GM06990 (cell line): ENCODE measurements around the gene XRCC4.
"Not testable (repeated sequence)": the region's sequence is repeated elsewhere in the genome, so short reads cannot be mapped to it uniquely, and the experiment has no call there.

ENCODE experiments used
- DNase-seq: peaks from one replicate; pipeline ENCODE4 v3.0.0-alpha.2; 2011; ENCODE audit not compliant: insufficient read length; ENCODE audit errors: extremely low read depth
- H3K27me3 ChIP-seq: replicated peaks from 2 replicates; pipeline ENCODE4 v1.6.0; 2011; ENCODE audit warnings: low read length; ENCODE audit not compliant: control insufficient read depth, insufficient read depth
- H3K36me3 ChIP-seq: 2 replicates; pipeline ENCODE4 v1.5.1; 2011; ENCODE audit warnings: low read length; ENCODE audit not compliant: control insufficient read depth, insufficient read depth
- H3K4me3 ChIP-seq: replicated peaks from 2 replicates; pipeline ENCODE4 v1.5.1; 2011; ENCODE audit warnings: low read depth, mild to moderate bottlenecking, control low read depth, low read length
- TF ChIP-seq, protein P1 (sequence below): IDR thresholded peaks from 2 replicates; pipeline ENCODE4 v1.5.1; 2011; ENCODE audit warnings: low read length, control low read depth, mild to moderate bottlenecking, inconsistent platforms; ENCODE audit not compliant: insufficient read depth, poor library complexity, severe bottlenecking

The XRCC4 gene

DNA sequence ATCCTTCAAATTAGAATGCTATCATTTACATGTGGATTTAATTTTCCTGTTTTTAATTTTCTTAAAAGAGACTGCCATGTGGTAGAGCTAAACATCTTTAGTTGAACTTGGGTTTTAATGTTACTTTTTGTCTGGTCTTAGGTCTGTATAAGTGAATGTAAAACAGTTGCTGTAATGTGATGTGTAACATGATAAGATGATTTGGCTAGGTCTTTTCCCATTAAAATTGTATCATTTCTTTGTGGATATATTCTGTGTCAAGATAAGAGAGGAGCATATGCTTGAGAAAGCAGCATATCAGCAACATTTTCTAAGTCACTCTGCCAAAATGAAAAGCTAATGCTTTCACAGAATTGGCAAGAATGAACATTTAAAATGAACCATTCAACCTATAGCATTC is 18.6 kb upstream of the XRCC4 start:
- no peak overlapping the region for H3K4me3 ChIP-seq
- TF ChIP-seq, protein P1, sequence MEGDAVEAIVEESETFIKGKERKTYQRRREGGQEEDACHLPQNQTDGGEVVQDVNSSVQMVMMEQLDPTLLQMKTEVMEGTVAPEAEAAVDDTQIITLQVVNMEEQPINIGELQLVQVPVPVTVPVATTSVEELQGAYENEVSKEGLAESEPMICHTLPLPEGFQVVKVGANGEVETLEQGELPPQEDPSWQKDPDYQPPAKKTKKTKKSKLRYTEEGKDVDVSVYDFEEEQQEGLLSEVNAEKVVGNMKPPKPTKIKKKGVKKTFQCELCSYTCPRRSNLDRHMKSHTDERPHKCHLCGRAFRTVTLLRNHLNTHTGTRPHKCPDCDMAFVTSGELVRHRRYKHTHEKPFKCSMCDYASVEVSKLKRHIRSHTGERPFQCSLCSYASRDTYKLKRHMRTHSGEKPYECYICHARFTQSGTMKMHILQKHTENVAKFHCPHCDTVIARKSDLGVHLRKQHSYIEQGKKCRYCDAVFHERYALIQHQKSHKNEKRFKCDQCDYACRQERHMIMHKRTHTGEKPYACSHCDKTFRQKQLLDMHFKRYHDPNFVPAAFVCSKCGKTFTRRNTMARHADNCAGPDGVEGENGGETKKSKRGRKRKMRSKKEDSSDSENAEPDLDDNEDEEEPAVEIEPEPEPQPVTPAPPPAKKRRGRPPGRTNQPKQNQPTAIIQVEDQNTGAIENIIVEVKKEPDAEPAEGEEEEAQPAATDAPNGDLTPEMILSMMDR: no peak
- H3K27me3 ChIP-seq: no peaks in the 10 kb centered on the region
- no peaks in the 10 kb centered on the region; the same call in 1 of the 2 replicates for H3K36me3 ChIP-seq
- DNase-seq: no peak

DNA sequence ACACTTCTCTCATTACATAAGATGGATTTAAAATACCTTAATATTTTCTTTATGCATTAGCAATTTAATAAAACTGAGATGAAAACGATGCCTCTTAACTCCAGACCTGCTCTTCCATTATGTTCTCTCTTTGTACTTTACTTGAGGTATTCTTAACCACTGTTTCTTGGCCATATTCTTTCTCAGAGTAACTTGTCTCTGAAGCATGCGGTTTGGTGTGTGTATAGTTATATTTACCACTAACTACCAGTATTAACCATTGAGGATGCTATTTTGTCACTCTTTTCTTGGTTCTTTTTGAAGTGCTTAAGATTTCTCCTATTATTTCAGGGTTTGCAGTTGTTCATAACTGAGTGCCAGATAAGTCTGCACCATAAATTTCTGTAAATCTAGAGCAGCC is 18.0 kb upstream of the XRCC4 start:
- Histone ChIP-seq H3K4me3 (no peak overlapping the region), H3K27me3 (no peaks in the 10 kb centered on the region), H3K36me3 (no peaks in the 10 kb centered on the region; the same call in 1 of the 2 replicates)
- no peak for DNase-seq
- TF ChIP-seq, protein P1: no peak

DNA sequence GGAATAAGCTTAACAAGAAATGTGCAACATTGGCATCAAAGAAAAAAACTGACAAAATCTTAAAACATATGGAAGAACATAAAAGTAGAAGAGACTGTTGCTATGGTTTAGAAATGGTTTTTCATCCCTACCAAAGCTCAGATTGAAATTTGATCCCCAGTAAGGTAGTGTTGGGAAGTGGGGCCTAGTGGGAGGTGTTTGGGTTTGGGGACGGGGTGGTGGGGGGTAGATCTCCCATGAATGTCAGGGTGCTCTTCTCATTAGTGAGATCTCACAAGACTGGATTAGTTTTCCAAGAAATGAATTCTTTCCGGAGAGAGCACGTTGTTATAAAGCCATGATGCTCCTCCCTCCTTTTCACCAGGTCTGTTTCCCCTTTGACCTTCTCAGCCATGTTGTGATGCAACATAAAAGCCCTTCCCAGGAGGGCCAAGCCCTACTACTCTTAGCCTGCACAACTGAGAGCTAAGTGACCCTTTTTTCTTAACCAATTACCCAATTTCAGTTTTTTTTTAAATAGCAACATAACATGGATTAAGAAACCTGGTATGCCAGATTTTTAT is 10.7 kb upstream of the XRCC4 start:
- no peak overlapping the region for H3K4me3 ChIP-seq
- TF ChIP-seq, protein P1: no peak
- H3K36me3 ChIP-seq: peaks cover 2% of the 10 kb centered on the region
- no peaks in the 10 kb centered on the region for H3K27me3 ChIP-seq
- DNase-seq: no peak

DNA sequence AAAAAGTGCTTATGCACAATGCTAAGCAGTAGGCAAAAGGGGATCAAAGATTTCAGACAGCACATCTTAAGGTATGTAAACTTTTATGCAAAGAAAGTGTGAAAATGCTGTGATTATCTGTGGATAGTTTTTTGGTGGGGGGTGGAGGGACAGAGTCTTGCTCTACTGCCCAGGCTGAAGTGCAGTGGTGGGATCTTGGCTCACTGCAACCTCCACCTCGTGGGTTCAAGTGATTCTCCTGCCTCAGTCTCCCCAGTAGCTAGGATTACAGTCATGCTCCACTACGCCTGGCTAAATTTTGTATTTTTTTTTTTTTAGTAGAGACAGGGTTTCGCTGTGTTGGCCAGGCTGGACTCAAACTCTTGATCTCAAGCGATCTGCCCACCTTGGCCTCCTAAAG is 10.0 kb upstream of the XRCC4 start:
- H3K27me3 ChIP-seq, H3K36me3 ChIP-seq, DNase-seq, H3K4me3 ChIP-seq: not testable (repeated sequence)

DNA sequence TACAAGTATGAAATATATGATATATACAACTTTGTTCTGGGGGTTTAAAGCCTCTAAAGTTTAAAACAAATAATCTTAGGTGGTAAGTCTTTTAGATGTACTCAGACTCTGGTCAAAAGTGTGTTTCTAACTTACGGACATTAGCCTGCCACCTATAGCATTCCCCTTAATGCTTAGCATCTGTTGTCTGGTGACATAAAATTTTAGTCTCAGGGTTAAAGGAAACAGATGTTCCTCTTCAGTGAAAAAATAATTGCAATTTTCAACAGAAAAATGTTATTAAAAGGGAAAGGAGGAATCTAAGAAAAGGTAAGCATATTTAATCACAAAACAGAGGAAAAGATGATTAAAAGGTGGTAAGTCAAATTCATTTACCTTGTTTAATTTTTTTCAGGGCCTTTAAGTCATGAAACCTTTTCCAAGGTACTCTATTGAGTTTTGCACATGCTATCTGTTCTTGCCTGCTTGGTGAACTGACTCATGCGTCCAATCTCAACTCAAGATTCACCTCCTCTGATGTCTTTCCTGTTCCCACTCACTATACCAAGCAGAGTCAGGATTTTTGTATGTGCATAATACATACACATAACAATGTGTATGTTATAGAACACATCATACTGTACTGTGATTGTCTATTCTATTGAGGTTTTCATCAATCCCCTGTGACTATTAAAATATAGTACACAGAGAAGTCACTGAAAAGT is 8.1 kb upstream of the XRCC4 start:
- TF ChIP-seq, protein P1: no peak
- H3K4me3 ChIP-seq: no peak overlapping the region

DNA sequence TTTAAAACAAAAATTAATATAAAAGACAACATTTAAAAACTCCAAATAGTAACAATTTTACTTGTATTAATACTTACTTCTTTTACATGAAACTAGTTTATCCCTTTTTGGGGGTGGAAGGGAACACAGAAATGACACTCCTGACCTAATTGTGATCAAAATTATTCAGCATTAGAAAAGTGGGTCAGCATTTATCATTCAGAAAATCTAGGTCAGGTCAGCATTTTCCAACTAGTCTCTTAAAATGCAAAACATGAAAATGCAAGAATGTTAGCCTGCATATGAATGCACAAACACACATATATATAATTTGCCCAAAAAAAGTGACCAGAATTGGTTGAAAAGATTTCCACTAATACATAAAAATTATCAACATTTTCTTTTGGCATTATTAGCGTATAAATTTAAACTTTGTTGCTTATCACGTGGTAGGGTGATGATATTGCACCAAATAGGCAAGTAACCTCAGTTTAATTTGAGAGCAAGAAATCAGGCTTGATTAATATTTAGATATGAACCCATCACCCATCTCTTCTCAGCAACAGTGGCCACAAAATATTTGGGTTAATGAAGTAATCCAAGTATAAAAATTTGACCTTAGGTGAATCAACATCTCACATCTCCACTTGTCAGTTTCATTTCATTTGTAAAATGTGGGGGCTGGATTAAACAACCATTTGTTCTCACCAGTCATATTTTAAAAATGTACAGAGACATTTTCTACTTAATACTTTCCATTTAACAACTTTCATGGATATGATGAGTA is 5.9 kb upstream of the XRCC4 start:
- H3K36me3 ChIP-seq: no peaks in the 10 kb centered on the region; the same call in 1 of the 2 replicates
- TF ChIP-seq, protein P1: no peak
- no peak for DNase-seq
- H3K4me3 ChIP-seq: no peak overlapping the region
- no peaks in the 10 kb centered on the region for H3K27me3 ChIP-seq

More for the DNA sequence above, 8.1 kb upstream of the XRCC4 start:
- H3K36me3 ChIP-seq: peaks cover 2% of the 10 kb centered on the region; the same call in 1 of the 2 replicates
- DNase-seq: no peak
- H3K27me3 ChIP-seq: no peaks in the 10 kb centered on the region
